ENCODE measurements around the gene GPD1L.

The GPD1L gene

DNA sequence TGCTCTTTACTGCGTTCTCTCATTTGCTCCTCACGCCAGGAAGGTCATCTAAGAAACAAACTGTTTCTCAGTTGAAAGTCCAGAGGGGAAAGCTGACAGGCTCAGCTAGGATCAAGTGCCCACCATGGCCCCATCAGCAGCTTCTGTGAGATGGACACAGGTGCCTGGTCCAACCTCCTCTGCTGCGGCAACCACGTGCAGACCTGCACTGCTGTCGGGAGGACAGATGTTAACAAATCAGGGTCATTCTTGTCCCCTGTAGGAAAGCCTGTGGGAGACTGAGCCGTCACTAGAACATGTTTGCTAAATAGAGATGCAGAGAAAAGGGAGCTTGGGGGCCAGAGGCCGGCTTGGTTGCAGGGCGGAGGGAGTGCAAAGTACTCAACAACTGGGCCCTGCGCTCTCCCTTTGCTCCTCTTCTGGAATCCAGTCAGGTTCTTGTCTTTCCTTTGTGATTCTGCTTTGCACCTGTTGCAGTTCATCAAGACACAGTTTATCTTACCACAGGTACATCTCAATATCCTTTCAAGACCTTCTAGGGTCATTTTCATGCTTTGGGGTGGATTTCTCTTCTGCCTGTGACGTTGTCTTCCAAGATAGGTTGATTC, 20.9 kb downstream of the GPD1L start:
- DNase-seq (ENCODE audit: extremely low read depth, low read depth): no peak
- TF ChIP-seq, protein P1, sequence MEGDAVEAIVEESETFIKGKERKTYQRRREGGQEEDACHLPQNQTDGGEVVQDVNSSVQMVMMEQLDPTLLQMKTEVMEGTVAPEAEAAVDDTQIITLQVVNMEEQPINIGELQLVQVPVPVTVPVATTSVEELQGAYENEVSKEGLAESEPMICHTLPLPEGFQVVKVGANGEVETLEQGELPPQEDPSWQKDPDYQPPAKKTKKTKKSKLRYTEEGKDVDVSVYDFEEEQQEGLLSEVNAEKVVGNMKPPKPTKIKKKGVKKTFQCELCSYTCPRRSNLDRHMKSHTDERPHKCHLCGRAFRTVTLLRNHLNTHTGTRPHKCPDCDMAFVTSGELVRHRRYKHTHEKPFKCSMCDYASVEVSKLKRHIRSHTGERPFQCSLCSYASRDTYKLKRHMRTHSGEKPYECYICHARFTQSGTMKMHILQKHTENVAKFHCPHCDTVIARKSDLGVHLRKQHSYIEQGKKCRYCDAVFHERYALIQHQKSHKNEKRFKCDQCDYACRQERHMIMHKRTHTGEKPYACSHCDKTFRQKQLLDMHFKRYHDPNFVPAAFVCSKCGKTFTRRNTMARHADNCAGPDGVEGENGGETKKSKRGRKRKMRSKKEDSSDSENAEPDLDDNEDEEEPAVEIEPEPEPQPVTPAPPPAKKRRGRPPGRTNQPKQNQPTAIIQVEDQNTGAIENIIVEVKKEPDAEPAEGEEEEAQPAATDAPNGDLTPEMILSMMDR (IDR thresholded peaks at IDR 0.05; ENCODE audit: low read depth, low read length): no peak

DNA sequence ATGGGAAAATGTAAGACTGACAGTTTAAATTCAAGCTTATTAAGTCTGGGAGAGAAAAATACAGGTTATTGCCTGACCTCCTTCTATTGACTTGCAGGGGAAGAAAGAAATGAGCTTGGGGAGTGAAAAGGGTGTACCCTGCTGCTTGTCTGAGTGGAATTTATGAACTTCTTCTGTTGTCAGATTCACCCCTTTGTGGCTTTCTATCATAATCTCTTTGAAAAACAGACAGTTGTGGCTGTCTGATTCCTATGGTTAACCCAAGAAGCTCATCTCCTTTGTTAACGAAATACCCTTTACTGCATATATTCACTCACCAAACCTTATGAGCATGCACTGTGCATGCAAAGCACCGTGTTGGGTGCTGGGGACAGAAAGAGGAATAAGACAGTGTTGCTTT, 22.5 kb downstream of the GPD1L start:
- TF ChIP-seq, protein P1 (IDR thresholded peaks at IDR 0.05; ENCODE audit: low read depth, low read length): no peak

GRCh38 chr3:32129832-32130231, 23.4 kb downstream of the GPD1L start:
- no peak for DNase-seq (ENCODE audit: extremely low read depth, low read depth)
- TF ChIP-seq, protein P1 (IDR thresholded peaks at IDR 0.05; ENCODE audit: low read depth, low read length): no peak

More for the DNA sequence above, 22.5 kb downstream of the GPD1L start:
- DNase-seq (ENCODE audit: extremely low read depth, low read depth): no peak

GRCh38 chr3:32132121-32132520, 25.7 kb downstream of the GPD1L start:
- TF ChIP-seq, protein P1 (IDR thresholded peaks at IDR 0.05; ENCODE audit: low read depth, low read length): no peak
- DNase-seq (ENCODE audit: extremely low read depth, low read depth): no peak

DNA sequence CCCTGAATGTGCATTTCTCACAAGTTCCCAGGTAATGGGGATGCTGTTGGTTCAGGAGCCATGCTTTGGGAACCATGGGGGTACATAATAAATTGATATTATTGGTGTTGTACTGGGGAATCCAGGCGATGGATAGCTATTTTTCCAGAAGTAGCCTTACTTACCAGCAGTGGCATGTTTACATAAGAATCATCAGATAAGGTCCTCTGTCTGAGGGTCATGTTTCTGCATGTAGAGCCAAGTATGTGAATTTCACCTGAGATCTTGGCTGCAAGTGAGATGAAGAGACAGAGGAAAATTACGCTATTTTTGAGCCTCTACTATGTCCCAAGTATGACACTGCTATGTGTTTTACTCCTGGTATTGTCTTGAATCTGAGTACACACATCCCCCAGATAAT, 26.3 kb downstream of the GPD1L start:
- TF ChIP-seq, protein P1 (IDR thresholded peaks at IDR 0.05; ENCODE audit: low read depth, low read length): no peak

DNA sequence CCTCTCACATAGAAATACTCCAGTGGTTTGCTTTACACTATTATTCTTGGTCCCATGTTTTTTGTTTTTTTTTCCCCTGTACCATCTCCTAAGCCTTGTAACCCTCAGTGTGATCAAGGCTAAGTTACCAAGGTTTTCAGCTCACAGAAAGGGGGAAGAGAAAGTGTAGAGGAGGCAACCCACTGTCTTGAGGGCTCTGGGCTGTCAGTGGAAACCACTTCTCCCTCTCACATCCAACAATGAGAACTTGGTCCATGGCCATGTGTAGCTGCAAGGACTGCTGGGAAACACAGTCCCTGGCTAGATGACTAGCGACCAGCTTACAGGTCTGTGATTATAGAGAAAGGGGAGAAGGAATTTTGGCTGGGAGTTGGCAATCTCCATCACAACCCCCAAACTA, 30.3 kb downstream of the GPD1L start:
- no peak for DNase-seq (ENCODE audit: extremely low read depth, low read depth)
- TF ChIP-seq, protein P1 (IDR thresholded peaks at IDR 0.05; ENCODE audit: low read depth, low read length): no peak

More for the DNA sequence above, 26.3 kb downstream of the GPD1L start:
- DNase-seq (ENCODE audit: extremely low read depth, low read depth): no peak

DNA sequence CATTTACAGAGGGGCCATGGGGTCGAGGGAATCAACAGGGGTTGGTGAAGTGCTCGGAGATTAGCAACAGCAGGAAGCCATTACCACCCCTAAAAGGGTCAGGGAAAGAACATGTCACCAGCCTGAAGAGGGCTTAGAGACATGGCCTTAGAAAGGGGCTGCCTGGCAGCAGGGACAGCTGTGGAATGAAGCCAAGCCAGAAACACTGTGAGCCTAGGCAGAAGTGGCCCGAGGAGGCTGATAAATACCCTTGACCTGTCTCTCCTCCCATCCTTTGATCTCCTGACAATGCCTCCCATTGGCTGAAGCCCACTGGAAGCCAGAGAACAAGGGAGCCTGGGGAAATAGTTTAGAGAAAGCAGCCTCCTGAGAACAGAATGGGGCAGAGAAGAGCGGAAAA, 31.4 kb downstream of the GPD1L start:
- TF ChIP-seq, protein P1 (IDR thresholded peaks at IDR 0.05; ENCODE audit: low read depth, low read length): no peak
- DNase-seq (ENCODE audit: extremely low read depth, low read depth): no peak
